Measurements from ENCODE around the gene SETD9. TPM values are rescaled to one million over a fixed set of nuclear protein-coding genes. Genes with fewer than 3 reads are reported as not detected.

SETD9 gene
- total and polyA plus RNA-seq, 3 experiments from 2014 or later = 8.8 to 15.0 (median 13.9) TPM

DNA sequence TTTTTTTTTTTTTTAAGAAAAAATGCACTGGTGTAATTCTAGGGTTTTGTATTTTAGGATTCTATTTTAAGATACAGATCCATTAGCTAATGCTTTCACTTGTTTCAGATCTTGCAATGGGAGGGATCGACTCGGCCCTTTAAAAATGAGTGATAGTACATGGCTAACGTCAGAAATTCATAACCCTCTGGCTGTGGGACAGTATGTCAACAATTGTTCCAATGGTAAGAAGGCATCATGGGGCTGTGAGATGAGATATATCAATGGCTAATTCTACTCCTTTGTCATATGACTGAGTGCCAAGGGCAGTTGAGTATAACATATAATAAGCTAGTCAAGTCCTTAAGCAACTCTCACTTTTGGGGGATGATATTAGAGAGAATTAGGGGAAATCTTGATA, 4.4 kb downstream of the SETD9 start:
- Mint-ChIP-seq H3K27me3 (no peaks in the 10 kb centered on the region), H3K4me3 (peak overlapping the region in 1 of 7 donors; percentile 49), H3K36me3 (peaks cover 0 to 16% (median 7%) of the 10 kb centered on the region in 3 donors), H3K27ac (no peak overlapping the region), H3K4me1 (peaks cover 10 to 16% (median 13%) of the 10 kb centered on the region in 3 donors), H3K9me3 (no peaks in the 10 kb centered on the region)
- H3K4me3 ChIP-seq (ENCODE audit: low read length) = no peak overlapping the region
- H3K4me1 ChIP-seq (ENCODE audit: insufficient read depth, low read length) = peaks cover 8% of the 10 kb centered on the region
- H3K36me3 ChIP-seq (ENCODE audit: insufficient read depth, low read length) = no peaks in the 10 kb centered on the region
- no peaks in the 10 kb centered on the region for H3K9me3 ChIP-seq (ENCODE audit: low read length)
- no peak for DNase-seq
- no peaks in the 10 kb centered on the region for H3K27me3 ChIP-seq (ENCODE audit: insufficient read depth, low read length, poor library complexity, severe bottlenecking)
- no peak overlapping the region for H3K27ac ChIP-seq (ENCODE audit: low read depth, low read length)
- CTCF ChIA-PET = interaction anchor here (1.2 kb wide), 1 partner anchor 12 kb away, joined by 5 read pairs; no protein-coding TSS in a partner anchor
- POLR2A ChIA-PET = no interaction called here

DNA sequence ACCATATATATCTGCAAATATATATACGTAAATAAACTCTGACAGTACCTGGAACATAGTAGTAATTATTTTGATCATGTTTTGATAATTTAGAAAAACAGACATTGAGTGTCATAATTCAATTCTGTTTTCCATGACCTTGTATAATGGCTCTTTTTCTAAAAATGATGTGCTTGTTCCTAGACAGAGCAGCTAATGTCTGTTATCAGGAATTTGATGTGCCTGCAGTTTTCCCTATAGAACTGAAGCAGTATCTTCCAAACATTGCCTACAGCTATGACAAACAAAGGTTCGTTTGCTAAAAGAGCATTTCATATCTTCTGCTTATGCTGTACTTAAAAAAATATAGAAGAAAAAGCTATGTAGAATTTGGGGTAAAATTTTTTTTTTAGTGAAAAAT, 5.3 kb downstream of the SETD9 start:
- CTCF ChIA-PET = interaction anchor here (1.1 to 1.6 kb wide), 2 partner anchors 9 to 223 kb away, joined by 3 to 5 read pairs; no protein-coding TSS in a partner anchor

DNA sequence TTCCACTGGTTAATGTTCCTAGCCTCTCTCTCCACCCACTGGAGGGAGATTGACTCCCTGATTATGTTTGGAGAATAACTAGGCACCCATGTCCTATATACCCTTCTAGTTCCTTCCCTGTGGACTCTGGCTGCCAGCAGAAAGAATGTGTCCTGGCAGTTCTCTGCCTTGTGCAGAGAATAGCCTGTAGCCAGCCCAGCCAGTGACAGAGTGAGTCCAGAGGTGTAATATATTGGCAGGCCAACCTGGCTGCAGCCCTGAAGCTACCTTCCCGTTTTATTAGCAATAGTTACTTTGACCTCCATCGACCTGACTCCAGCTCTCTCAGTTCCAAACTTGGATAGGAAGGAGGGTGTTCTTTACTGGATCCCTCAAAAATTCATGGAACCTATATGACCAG, 8.1 kb downstream of the SETD9 start:
- no peak overlapping the region for H3K27ac ChIP-seq (ENCODE audit: low read depth, low read length)
- peaks cover 2 to 6% (median 4%) of the 10 kb centered on the region in 3 donors for H3K4me1 Mint-ChIP-seq
- no peak overlapping the region for H3K4me3 ChIP-seq (ENCODE audit: low read length)
- peaks cover 0 to 22% (median 8%) of the 10 kb centered on the region in 3 donors for H3K36me3 Mint-ChIP-seq
- H3K27me3 Mint-ChIP-seq = no peaks in the 10 kb centered on the region
- no peaks in the 10 kb centered on the region for H3K4me1 ChIP-seq (ENCODE audit: insufficient read depth, low read length)
- H3K9me3 ChIP-seq (ENCODE audit: low read length) = no peaks in the 10 kb centered on the region
- peak overlapping the region in 1 of 8 donors; percentile 45 for H3K27ac Mint-ChIP-seq
- no peak for DNase-seq
- POLR2A ChIA-PET = interaction anchor here (0.5 kb wide), 1 partner anchor 1544 kb away, joined by 3 read pairs; no protein-coding TSS in a partner anchor
- H3K9me3 Mint-ChIP-seq = no peaks in the 10 kb centered on the region
- H3K27me3 ChIP-seq (ENCODE audit: insufficient read depth, low read length, poor library complexity, severe bottlenecking) = no peaks in the 10 kb centered on the region
- H3K4me3 Mint-ChIP-seq = no peak overlapping the region
- H3K36me3 ChIP-seq (ENCODE audit: insufficient read depth, low read length) = no peaks in the 10 kb centered on the region
- CTCF ChIA-PET = interaction anchor here (0.7 to 0.9 kb wide), 3 partner anchors 221 to 307 kb away, joined by 3 read pairs; no protein-coding TSS in a partner anchor

More for the DNA sequence above, 5.3 kb downstream of the SETD9 start:
- Mint-ChIP-seq H3K9me3 (no peaks in the 10 kb centered on the region), H3K27ac (no peak overlapping the region), H3K4me1 (peaks cover 7 to 13% (median 9%) of the 10 kb centered on the region in 3 donors), H3K36me3 (peaks cover 0 to 11% (median 7%) of the 10 kb centered on the region in 3 donors), H3K4me3 (no peak overlapping the region), H3K27me3 (no peaks in the 10 kb centered on the region)
- POLR2A ChIA-PET = no interaction called here
- Histone ChIP-seq H3K36me3 (ENCODE audit: insufficient read depth, low read length) (no peaks in the 10 kb centered on the region), H3K27ac (ENCODE audit: low read depth, low read length) (no peak overlapping the region), H3K4me1 (ENCODE audit: insufficient read depth, low read length) (peaks cover 8% of the 10 kb centered on the region), H3K27me3 (ENCODE audit: insufficient read depth, low read length, poor library complexity, severe bottlenecking) (no peaks in the 10 kb centered on the region), H3K9me3 (ENCODE audit: low read length) (no peaks in the 10 kb centered on the region), H3K4me3 (ENCODE audit: low read length) (no peak overlapping the region)
- no peak for DNase-seq

DNA sequence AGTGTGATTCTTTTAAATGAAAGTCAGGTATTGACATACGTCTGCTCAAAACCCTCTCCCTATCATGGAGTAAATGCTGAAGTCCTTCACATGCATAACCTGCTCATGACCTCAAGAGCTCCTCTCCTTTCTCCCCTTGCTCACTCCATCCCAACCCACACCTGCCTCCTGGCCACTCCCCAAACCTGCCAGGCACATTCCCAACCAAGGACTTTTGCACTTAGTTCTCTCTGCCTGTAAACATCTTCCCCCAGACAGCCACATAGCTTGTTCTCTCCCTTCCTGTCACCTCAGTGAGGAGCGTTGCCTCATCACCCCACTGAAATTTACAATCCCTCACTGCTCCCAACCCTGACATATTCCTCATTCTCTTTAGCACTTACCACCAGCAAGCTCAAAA, 8.7 kb downstream of the SETD9 start:
- peaks cover 2% of the 10 kb centered on the region for H3K36me3 ChIP-seq (ENCODE audit: insufficient read depth, low read length)
- H3K4me3 ChIP-seq (ENCODE audit: low read length) = no peak overlapping the region
- H3K9me3 ChIP-seq (ENCODE audit: low read length) = no peaks in the 10 kb centered on the region
- DNase-seq = no peak
- ChIA-PET POLR2A (interaction anchor here (0.5 kb wide), 1 partner anchor 1543 kb away, joined by 3 read pairs; no protein-coding TSS in a partner anchor), CTCF (interaction anchor here (0.9 to 1.7 kb wide), 2 partner anchors 8 to 306 kb away, joined by 3 to 4 read pairs; no protein-coding TSS in a partner anchor)
- peak overlapping the region in 2 of 8 donors; percentile 0 to 45 for H3K27ac Mint-ChIP-seq
- H3K4me3 Mint-ChIP-seq = peak overlapping the region in 1 of 7 donors; percentile 22
- H3K4me1 Mint-ChIP-seq = peaks cover 4 to 9% (median 4%) of the 10 kb centered on the region in 3 donors
- no peak overlapping the region for H3K27ac ChIP-seq (ENCODE audit: low read depth, low read length)
- H3K9me3 Mint-ChIP-seq = no peaks in the 10 kb centered on the region
- H3K36me3 Mint-ChIP-seq = peaks cover 0 to 26% (median 12%) of the 10 kb centered on the region in 3 donors
- H3K27me3 ChIP-seq (ENCODE audit: insufficient read depth, low read length, poor library complexity, severe bottlenecking) = no peaks in the 10 kb centered on the region
- H3K4me1 ChIP-seq (ENCODE audit: insufficient read depth, low read length) = no peaks in the 10 kb centered on the region
- H3K27me3 Mint-ChIP-seq = no peaks in the 10 kb centered on the region

DNA sequence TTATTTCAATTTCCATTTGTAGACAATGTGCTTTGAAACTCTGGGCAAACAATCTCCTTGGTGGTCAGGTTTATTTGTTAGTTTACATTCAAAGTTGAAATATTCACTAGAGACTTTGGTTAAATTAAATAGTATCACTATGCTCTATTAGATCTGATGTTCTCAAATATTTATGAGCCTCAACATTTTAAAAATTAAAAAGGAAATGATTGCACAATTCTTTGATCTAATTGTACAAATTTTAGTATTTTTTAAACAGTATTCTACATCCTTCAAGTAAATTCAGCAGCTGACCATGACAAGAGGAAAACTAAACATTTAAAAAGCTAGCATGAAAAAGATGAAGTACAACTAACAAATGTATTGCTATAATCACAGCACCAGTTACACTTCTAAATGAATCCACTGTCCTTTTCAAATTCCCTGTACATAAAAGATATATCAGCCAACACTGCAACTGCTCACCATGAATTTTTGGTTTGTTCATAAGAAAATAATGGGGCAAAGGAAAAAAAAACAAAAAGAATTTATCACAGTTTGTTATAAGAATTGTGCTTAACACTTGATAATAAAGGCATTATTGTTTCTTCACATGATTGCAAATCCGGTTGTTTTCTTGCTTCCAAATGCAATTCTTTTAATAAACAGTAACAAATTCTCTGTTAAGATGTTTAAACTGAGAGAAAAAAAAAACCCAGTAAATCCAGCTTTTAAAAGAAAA, 10.7 kb downstream of the SETD9 start:
- ChIA-PET POLR2A (interaction anchor here (0.6 kb wide), 1 partner anchor 350 kb away, joined by 4 read pairs; no protein-coding TSS in a partner anchor), CTCF (no interaction called here)
- Histone ChIP-seq H3K27me3 (ENCODE audit: insufficient read depth, low read length, poor library complexity, severe bottlenecking) (no peaks in the 10 kb centered on the region), H3K9me3 (ENCODE audit: low read length) (no peaks in the 10 kb centered on the region), H3K4me1 (ENCODE audit: insufficient read depth, low read length) (no peaks in the 10 kb centered on the region), H3K27ac (ENCODE audit: low read depth, low read length) (no peak overlapping the region), H3K4me3 (ENCODE audit: low read length) (no peak overlapping the region), H3K36me3 (ENCODE audit: insufficient read depth, low read length) (peaks cover 11% of the 10 kb centered on the region)
- Mint-ChIP-seq H3K9me3 (no peaks in the 10 kb centered on the region), H3K27me3 (no peaks in the 10 kb centered on the region), H3K4me1 (peaks cover 4 to 9% (median 4%) of the 10 kb centered on the region in 3 donors), H3K4me3 (no peak overlapping the region), H3K27ac (no peak overlapping the region), H3K36me3 (peaks cover 0 to 41% (median 24%) of the 10 kb centered on the region in 3 donors)
- no peak for DNase-seq

DNA sequence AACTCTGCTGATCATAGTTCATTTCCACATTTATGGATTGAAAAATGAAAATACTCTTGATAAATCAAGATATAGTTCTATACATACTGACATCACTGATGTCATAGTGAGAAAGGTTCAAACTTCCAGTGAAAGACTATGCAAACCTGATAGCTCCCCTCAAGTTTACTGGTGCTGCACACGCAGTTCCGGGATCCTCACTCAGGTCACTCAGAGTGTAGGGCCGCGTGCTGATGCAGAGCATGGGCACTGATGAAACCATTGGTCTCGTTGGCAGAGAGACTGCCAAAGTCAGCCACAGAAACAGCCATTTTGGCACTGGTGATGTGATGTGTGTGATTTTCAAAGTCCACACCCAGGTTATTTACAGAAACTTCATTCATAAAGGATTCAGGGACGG, 13.5 kb downstream of the SETD9 start:
- H3K9me3 Mint-ChIP-seq = no peaks in the 10 kb centered on the region
- no peaks in the 10 kb centered on the region for H3K27me3 ChIP-seq (ENCODE audit: insufficient read depth, low read length, poor library complexity, severe bottlenecking)
- H3K4me1 ChIP-seq (ENCODE audit: insufficient read depth, low read length) = no peaks in the 10 kb centered on the region
- H3K36me3 ChIP-seq (ENCODE audit: insufficient read depth, low read length) = peaks cover 15% of the 10 kb centered on the region
- H3K9me3 ChIP-seq (ENCODE audit: low read length) = no peaks in the 10 kb centered on the region
- peaks cover 0 to 63% (median 23%) of the 10 kb centered on the region in 3 donors for H3K36me3 Mint-ChIP-seq
- no peak overlapping the region for H3K4me3 ChIP-seq (ENCODE audit: low read length)
- peak overlapping the region in 1 of 8 donors; percentile 0 for H3K27ac Mint-ChIP-seq
- H3K27ac ChIP-seq (ENCODE audit: low read depth, low read length) = no peak overlapping the region
- H3K4me1 Mint-ChIP-seq = peaks cover 4 to 9% (median 4%) of the 10 kb centered on the region in 3 donors
- no peak for DNase-seq
- no peaks in the 10 kb centered on the region for H3K27me3 Mint-ChIP-seq
- ChIA-PET CTCF (interaction anchor here (0.8 kb wide), 1 partner anchor 8 kb away, joined by 3 read pairs; no protein-coding TSS in a partner anchor), POLR2A (no interaction called here)
- H3K4me3 Mint-ChIP-seq = no peak overlapping the region

DNA sequence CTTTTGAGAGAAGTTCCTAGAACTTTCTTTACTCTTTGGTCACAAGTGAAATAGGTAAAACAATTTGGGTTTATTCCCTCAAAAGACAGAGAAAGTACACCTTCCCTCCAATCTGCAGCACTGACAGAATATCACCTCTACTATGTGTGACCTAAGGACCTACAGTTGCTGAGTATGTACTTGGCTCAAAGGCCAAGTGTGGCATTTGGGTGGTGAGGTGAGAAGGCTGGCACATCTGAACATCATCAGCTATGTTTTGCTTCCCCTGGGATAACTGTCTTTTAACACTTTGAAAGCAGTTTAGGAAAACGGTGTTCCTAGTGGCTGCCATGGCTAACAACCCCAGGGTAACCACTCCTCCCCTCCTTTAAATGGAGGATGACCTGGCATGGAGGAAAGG, 24.9 kb downstream of the SETD9 start:
- Histone ChIP-seq H3K27ac (ENCODE audit: low read depth, low read length) (no peak overlapping the region), H3K9me3 (ENCODE audit: low read length) (no peaks in the 10 kb centered on the region), H3K4me3 (ENCODE audit: low read length) (no peak overlapping the region), H3K27me3 (ENCODE audit: insufficient read depth, low read length, poor library complexity, severe bottlenecking) (no peaks in the 10 kb centered on the region), H3K4me1 (ENCODE audit: insufficient read depth, low read length) (no peaks in the 10 kb centered on the region), H3K36me3 (ENCODE audit: insufficient read depth, low read length) (peaks cover 29% of the 10 kb centered on the region)
- Mint-ChIP-seq H3K27ac (no peak overlapping the region), H3K4me3 (no peak overlapping the region), H3K36me3 (peaks cover 0 to 81% (median 6%) of the 10 kb centered on the region in 3 donors), H3K9me3 (no peaks in the 10 kb centered on the region), H3K4me1 (peaks cover 0 to 4% (median 3%) of the 10 kb centered on the region in 3 donors), H3K27me3 (no peaks in the 10 kb centered on the region)
- POLR2A ChIA-PET = no interaction called here
- DNase-seq = no peak
- CTCF ChIA-PET = no interaction called here

DNA sequence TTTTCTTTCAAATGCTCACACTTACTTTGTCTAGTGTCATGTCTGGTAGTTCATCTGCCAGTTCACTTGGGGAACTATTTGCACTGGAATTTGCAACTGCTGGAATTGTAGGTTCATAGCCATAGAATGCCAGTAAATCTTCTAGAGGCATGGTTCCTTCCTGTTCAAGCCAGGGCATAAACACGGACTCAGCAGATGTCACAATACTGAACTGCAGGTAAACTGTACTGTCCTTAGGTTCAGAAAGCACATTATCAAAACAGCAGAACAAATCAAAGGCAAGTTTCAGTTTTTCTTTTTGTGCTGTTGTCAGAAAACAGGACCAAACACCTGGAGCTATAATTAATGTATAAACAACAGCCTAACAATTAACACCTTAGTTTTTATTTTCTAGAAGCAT, 29.5 kb downstream of the SETD9 start:
- Mint-ChIP-seq H3K27me3 (no peaks in the 10 kb centered on the region), H3K27ac (no peak overlapping the region), H3K36me3 (peaks cover 6 to 90% (median 19%) of the 10 kb centered on the region in 3 donors), H3K4me3 (no peak overlapping the region), H3K4me1 (peaks cover 3 to 9% (median 5%) of the 10 kb centered on the region in 3 donors), H3K9me3 (no peaks in the 10 kb centered on the region)
- DNase-seq = no peak
- no peak overlapping the region for H3K27ac ChIP-seq (ENCODE audit: low read depth, low read length)
- H3K4me1 ChIP-seq (ENCODE audit: insufficient read depth, low read length) = no peaks in the 10 kb centered on the region
- H3K4me3 ChIP-seq (ENCODE audit: low read length) = no peak overlapping the region
- ChIA-PET POLR2A (no interaction called here), CTCF (no interaction called here)
- H3K27me3 ChIP-seq (ENCODE audit: insufficient read depth, low read length, poor library complexity, severe bottlenecking) = no peaks in the 10 kb centered on the region
- H3K9me3 ChIP-seq (ENCODE audit: low read length) = no peaks in the 10 kb centered on the region
- peaks cover 40% of the 10 kb centered on the region for H3K36me3 ChIP-seq (ENCODE audit: insufficient read depth, low read length)
